HepG2 (cell line): ENCODE measurements around the gene PCIF1. TPM values are rescaled to one million over a fixed set of nuclear protein-coding genes. Genes with fewer than 3 reads are reported as not detected.

ENCODE experiments used
- AGO2 ChIP-seq: fragments of 200-400 bp; formaldehyde crosslinking; optimal IDR thresholded peaks from 2 replicates; pipeline ENCODE3; 2017; ENCODE audit warnings: mild to moderate bottlenecking, low read depth, low read length, moderate library complexity
- CCAR2 ChIP-seq: fragments of 200-400 bp; formaldehyde crosslinking; optimal IDR thresholded peaks from 2 replicates; pipeline ENCODE3; 2018; ENCODE audit warnings: low read depth, mild to moderate bottlenecking, low read length, moderate library complexity
- DZIP1 ChIP-seq: sonication (generic); formaldehyde crosslinking; IDR thresholded peaks from 2 replicates; pipeline ENCODE4 v1.5.0; 2020; ENCODE audit warnings: mild to moderate bottlenecking, missing genetic modification reagents
- HIC2 ChIP-seq: sonication (generic); formaldehyde crosslinking; IDR thresholded peaks from 2 replicates; pipeline ENCODE4 v1.9.0; 2022; ENCODE audit warnings: low read depth, missing genetic modification reagents
- JUND ChIP-seq: sonication (generic); formaldehyde crosslinking; IDR thresholded peaks from 2 replicates; pipeline ENCODE4 v1.8.0; 2022; ENCODE audit warnings: mild to moderate bottlenecking, missing genetic modification reagents
- MAZ ChIP-seq, 2 experiments: sonication (generic) in 1 of 2; formaldehyde crosslinking in 1 of 2; IDR thresholded peaks; 2 replicates each; pipeline versions ENCODE4 v1.5.0 to v1.6.1; 2012 to 2020; ENCODE audit warnings: low read depth in 2 of 2, mild to moderate bottlenecking in 2 of 2, borderline replicate concordance in 1 of 2, improper control_type of control experiment in 1 of 2, low read length in 1 of 2, missing genetic modification reagents in 1 of 2, moderate library complexity in 1 of 2
- MED1 ChIP-seq: sonication (generic); formaldehyde crosslinking; IDR thresholded peaks from 2 replicates; pipeline ENCODE4 v1.4.0; 2020; ENCODE audit warnings: missing genetic modification reagents
- RFX1 ChIP-seq: fragments of 450-650 bp; IDR thresholded peaks from 2 replicates; pipeline ENCODE4 v1.6.1; 2017
- SETDB1 ChIP-seq: sonication (generic); formaldehyde crosslinking; IDR thresholded peaks from 2 replicates; pipeline ENCODE4 v1.5.1; 2020; ENCODE audit warnings: missing genetic modification reagents, mild to moderate bottlenecking, borderline replicate concordance
- SIN3A ChIP-seq: IDR thresholded peaks from 2 replicates; pipeline ENCODE4 v1.6.1; 2011; ENCODE audit warnings: low read depth, mild to moderate bottlenecking, control low read depth, low read length, borderline replicate concordance
- ZBTB43 ChIP-seq: sonication (generic); formaldehyde crosslinking; conservative IDR thresholded peaks from 2 replicates; pipeline ENCODE4 v1.4.0; 2020; ENCODE audit warnings: missing genetic modification reagents
- ZNF567 ChIP-seq: sonication (generic); formaldehyde crosslinking; IDR thresholded peaks from 2 replicates; pipeline ENCODE4 v1.8.1; 2023; ENCODE audit warnings: mild to moderate bottlenecking, missing genetic modification reagents, borderline replicate concordance
- ZNF570 ChIP-seq: sonication (generic); formaldehyde crosslinking; IDR thresholded peaks from 2 replicates; pipeline ENCODE4 v1.4.0; 2020; ENCODE audit warnings: mild to moderate bottlenecking, missing genetic modification reagents, borderline replicate concordance
- ZNF687 ChIP-seq: sonication (generic); formaldehyde crosslinking; IDR thresholded peaks from 2 replicates; pipeline ENCODE4 v1.5.1; 2020; ENCODE audit warnings: mild to moderate bottlenecking, missing genetic modification reagents, moderate library complexity
- ZNF784 ChIP-seq: sonication (generic); formaldehyde crosslinking; IDR thresholded peaks from 2 replicates; pipeline ENCODE4 v1.5.1; 2020; ENCODE audit warnings: missing genetic modification reagents, mild to moderate bottlenecking, borderline replicate concordance
- ZZZ3 ChIP-seq: sonication (generic); formaldehyde crosslinking; IDR thresholded peaks from 2 replicates; pipeline ENCODE4 v1.4.0; 2020; ENCODE audit warnings: missing genetic modification reagents, mild to moderate bottlenecking, borderline replicate concordance
- polyA plus RNA-seq, 8 experiments: library from polyadenylated mRNA; depleted of rRNA in 3 of 8; stranded (reverse) in 7 of 8; unstranded in 1 of 8; fragments of >200 nt; fragmentation: Illumina TruSeq in 4 of 8; extraction: Trizol in 4 of 8; gene quantifications; 2 replicates each; pipeline versions ENCODE4 v1.2.1 to v1.2.3, GENCODE V29; 2011 to 2016; ENCODE audit warnings: low read depth in 4 of 8, missing spikeins in 1 of 8, mixed read lengths in 1 of 8; ENCODE audit not compliant: insufficient read depth in 1 of 8
- total RNA-seq, 5 experiments: library from RNA; depleted of rRNA; stranded (reverse); fragments of >200 nt; fragmentation: Illumina TruSeq; extraction: Trizol; gene quantifications; 2 replicates each; pipeline ENCODE4 v1.2.3, GENCODE V29; 2016; ENCODE audit warnings: low read depth in 1 of 5

PCIF1 gene
- total and polyA plus RNA-seq, 2 of the 13 experiments (the other 11 are each of a cell fraction or from before 2014, with no cell fraction given), result 20.9 to 24.4 TPM

GRCh38 chr20:45971675-45972499 lies 37.4 kb downstream of the PCIF1 start, which contains the start of gene ZNF335 (continued):
- TF ChIP-seq DZIP1 (CRISPR knock-in tag) (peak; percentile 66), RFX1 (no peak), HIC2 (CRISPR knock-in tag) (peak; percentile 29; the same call in 1 of the 2 replicates), ZNF687 (peak; percentile 93), SETDB1 (CRISPR knock-in tag) (no peak), AGO2 (peak; percentile 54), CCAR2 (peak; percentile 93), ZNF784 (CRISPR knock-in tag) (peak; percentile 71), ZZZ3 (peak; percentile 95), JUND (peak; percentile 95), MAZ (IDR thresholded peaks at IDR 0.05; ENCODE audit: borderline replicate concordance, low read depth, low read length) (peak; percentile 94), MAZ (CRISPR knock-in tag; IDR thresholded peaks at IDR 0.05; ENCODE audit: low read depth) (peak; percentile 95), ZNF567 (CRISPR knock-in tag) (0 out of 2 replicates have a peak, but pooled peaks have one; percentile 21), MED1 (peak; percentile 60), SIN3A (peak; percentile 69; the same call in 1 of the 2 replicates), ZNF570 (no peak), ZBTB43 (CRISPR knock-in tag) (peak; percentile 74; the same call in 1 of the 2 replicates)
